NCI-H345 treated with DMSO at 0.1 percent for 48 hours (cell line): ENCODE results near the gene LRRC4C.

Source experiments
- DNase-seq: peaks from one replicate; lab custom pipeline; 2025; ENCODE audit not compliant: unreplicated experiment; lab: John Stamatoyannopoulos, UW

The LRRC4C gene

GRCh38 chr11:41459465-41460401 is at the start of gene LRRC4C:
Gene LRRC4C, minus strand, starts transcription at chr11:41459652.
- DNase-seq, result no peak

- DNase-seq, result no peak
Measured at GRCh38 chr11:41508121-41508520, 48.7 kb upstream of the LRRC4C start.

- no peak for DNase-seq
Measured at GRCh38 chr11:41499429-41499828, 40.0 kb upstream of the LRRC4C start.

- no peak for DNase-seq
Measured at GRCh38 chr11:41498726-41499125, 39.3 kb upstream of the LRRC4C start.

- DNase-seq, result no peak
Measured at GRCh38 chr11:41497974-41498373, 38.5 kb upstream of the LRRC4C start.

- no peak for DNase-seq
Measured at GRCh38 chr11:41494716-41495115, 35.3 kb upstream of the LRRC4C start.

GRCh38 chr11:41486424-41486823 is 27.0 kb upstream of the LRRC4C start:
- no peak for DNase-seq

- no peak for DNase-seq
Measured at GRCh38 chr11:41483956-41484355, 24.5 kb upstream of the LRRC4C start.

- DNase-seq, result no peak
Measured at GRCh38 chr11:41479179-41479578, 19.7 kb upstream of the LRRC4C start.

- peak; percentile 17 for DNase-seq
Measured at GRCh38 chr11:41461057-41461681, 1.7 kb upstream of the LRRC4C start.

- no peak for DNase-seq
Measured at GRCh38 chr11:41458641-41459040, 811 bp downstream of the LRRC4C start.

- DNase-seq, result no peak
Measured at GRCh38 chr11:41458154-41458553, 1.3 kb downstream of the LRRC4C start.

- DNase-seq, result no peak
Measured at GRCh38 chr11:41457216-41458014, 2.0 kb downstream of the LRRC4C start.

- no peak for DNase-seq
Measured at GRCh38 chr11:41456269-41456668, 3.2 kb downstream of the LRRC4C start.

GRCh38 chr11:41451011-41451410 is 8.4 kb downstream of the LRRC4C start:
- DNase-seq, result no peak

GRCh38 chr11:41449483-41450050 is 9.9 kb downstream of the LRRC4C start:
- no peak for DNase-seq

GRCh38 chr11:41446566-41446965 is 12.9 kb downstream of the LRRC4C start:
- no peak for DNase-seq

- DNase-seq, result no peak
Measured at GRCh38 chr11:41446107-41446506, 13.3 kb downstream of the LRRC4C start.

GRCh38 chr11:41437006-41437490 is 22.4 kb downstream of the LRRC4C start:
- no peak for DNase-seq

- no peak for DNase-seq
Measured at GRCh38 chr11:41435531-41435930, 23.9 kb downstream of the LRRC4C start.

- peak; percentile 27 for DNase-seq
Measured at GRCh38 chr11:41431784-41432183, 27.7 kb downstream of the LRRC4C start.
